Lung (tissue), 12 donors: ENCODE data around the gene MAN1A1. TPM values are rescaled to one million over a fixed set of nuclear protein-coding genes. Genes with fewer than 3 reads are reported as not detected.

Experiments
- ATAC-seq: fragments of 200-7000 bp; cut with Tn5 transposase; one replicate; pipeline ENCODE4 v1.9.1; 2020; ENCODE audit warnings: moderate number of reproducible peaks; ENCODE audit not compliant: insufficient read depth, low FRiP score
- DNase-seq, 3 donors: peaks; one replicate each; pipeline ENCODE4 v3.0.0-alpha.2; 2013 to 2017
- H3K27ac ChIP-seq, 2 donors: one replicate each; pipeline ENCODE4 v1.5.1; 2013; ENCODE audit warnings: mild to moderate bottlenecking in 2 of 2, moderate library complexity in 2 of 2, control low read depth in 1 of 2, inconsistent platforms in 1 of 2, low read depth in 1 of 2, low read length in 1 of 2
- H3K27me3 ChIP-seq, 3 donors: one replicate each; pipeline ENCODE4 v1.5.1; 2013; ENCODE audit warnings: low read length in 2 of 3; ENCODE audit not compliant: control insufficient read depth in 3 of 3, insufficient read depth in 3 of 3
- H3K36me3 ChIP-seq, 4 donors: one replicate each; pipeline ENCODE4 v1.5.1; 2013; ENCODE audit warnings: low read length in 4 of 4, mild to moderate bottlenecking in 1 of 4, moderate library complexity in 1 of 4; ENCODE audit not compliant: control insufficient read depth in 4 of 4, insufficient read depth in 4 of 4
- H3K4me1 ChIP-seq, 5 donors: one replicate each; pipeline ENCODE4 v1.5.1; 2013; ENCODE audit warnings: low read length in 5 of 5, mild to moderate bottlenecking in 2 of 5, moderate library complexity in 1 of 5; ENCODE audit not compliant: control insufficient read depth in 5 of 5, insufficient read depth in 5 of 5
- H3K4me3 ChIP-seq: one replicate; pipeline ENCODE4 v1.5.1; 2013; ENCODE audit warnings: mild to moderate bottlenecking, control low read depth, moderate library complexity
- H3K9ac ChIP-seq, 2 donors: one replicate each; pipeline ENCODE4 v1.5.1; 2013; ENCODE audit warnings: low read length in 2 of 2, control low read depth in 1 of 2; ENCODE audit not compliant: insufficient read depth in 1 of 2
- H3K9me3 ChIP-seq, 4 donors: one replicate each; pipeline ENCODE4 v1.5.1; 2013; ENCODE audit warnings: low read length in 3 of 4, mild to moderate bottlenecking in 1 of 4, moderate library complexity in 1 of 4; ENCODE audit not compliant: control insufficient read depth in 4 of 4, insufficient read depth in 3 of 4
- CTCF ChIP-seq: IDR thresholded peaks from 2 replicates; pipeline ENCODE4 v1.5.1; 2012; ENCODE audit warnings: mild to moderate bottlenecking; ENCODE audit errors: control extremely low read depth, extremely low read depth
- WGBS, 2 donors: extraction: QIAGEN DNeasy Blood & Tissue Kit; methylation state at CpG; one replicate each; pipeline ENCODE4 v1.1.7; 2013; 5-methylcytosine and 5-hydroxymethylcytosine counted together
- polyA plus RNA-seq, 2 donors: library from polyadenylated mRNA; stranded (reverse); fragments of 200-250 nt; gene quantifications; one replicate each; pipeline ENCODE4 v1.2.1, GENCODE V29; 2013
- total RNA-seq, 2 donors: library from RNA; depleted of rRNA in 1 of 2; stranded (reverse); fragments of >200 nt in 1 of 2; gene quantifications; one replicate each; pipeline ENCODE4 v1.2.1, GENCODE V29; 2014 to 2021
- donor health status: control.
- donor health status: control.
- donor health status: Bipolar disorder and iron deficiency.
- donor health status: healthy.
- donor health status: DM: yes; HTN: yes; CAD: no.

The MAN1A1 gene
- total and polyA plus RNA-seq, 4 donors = 13.9 to 71.0 (median 48.2) TPM

GRCh38 chr6:119323931-119324330 is 25.6 kb downstream of the MAN1A1 start:
- DNase-seq (no peak), ATAC-seq (no peak)
- no peak overlapping the region for H3K27ac ChIP-seq
- TF ChIP-seq CTCF = no peak
- WGBS, 2 donors = 28 to 60% methylated on average over 1 of the region's 1 CpG
- H3K9me3 ChIP-seq = peaks cover 0 to 2% (median 0%) of the 10 kb centered on the region in 4 donors
- H3K27me3 ChIP-seq = no peaks in the 10 kb centered on the region
- no peak overlapping the region for H3K9ac ChIP-seq
- peaks cover 0 to 14% (median 0%) of the 10 kb centered on the region in 5 donors for H3K4me1 ChIP-seq
- peaks cover 0 to 5% (median 5%) of the 10 kb centered on the region in 4 donors for H3K36me3 ChIP-seq
- H3K4me3 ChIP-seq = no peak overlapping the region

GRCh38 chr6:119323478-119323877 is 26.1 kb downstream of the MAN1A1 start:
- Histone ChIP-seq H3K9ac (no peak overlapping the region), H3K4me3 (no peak overlapping the region), H3K9me3 (peaks cover 0 to 2% (median 0%) of the 10 kb centered on the region in 4 donors), H3K27ac (no peak overlapping the region), H3K4me1 (peaks cover 0 to 14% (median 0%) of the 10 kb centered on the region in 5 donors), H3K27me3 (no peaks in the 10 kb centered on the region), H3K36me3 (peaks cover 0 to 5% (median 5%) of the 10 kb centered on the region in 4 donors)
- no peak for DNase-seq
- ATAC-seq = no peak
- no peak for TF ChIP-seq CTCF
- 95 to 100% methylated on average over 2 of the region's 2 CpGs for WGBS, 2 donors

- Histone ChIP-seq H3K27ac (no peak overlapping the region), H3K9ac (no peak overlapping the region), H3K4me1 (peaks cover 0 to 12% (median 0%) of the 10 kb centered on the region in 5 donors), H3K9me3 (peaks cover 0 to 2% (median 0%) of the 10 kb centered on the region in 4 donors), H3K27me3 (no peaks in the 10 kb centered on the region), H3K36me3 (peaks cover 0 to 5% (median 5%) of the 10 kb centered on the region in 4 donors), H3K4me3 (no peak overlapping the region)
- no peak for TF ChIP-seq CTCF
- DNase-seq = no peak
- 82 to 88% methylated on average over 5 of the region's 5 CpGs for WGBS, 2 donors
- ATAC-seq = no peak
Observed at GRCh38 chr6:119322715-119323350, 26.7 kb downstream of the MAN1A1 start.
